GM15510 (cell line): ENCODE results near the gene TP53I11.

Source experiments
- POLR2A ChIP-seq: IDR thresholded peaks from 3 replicates; pipeline ENCODE4 v1.6.1; 2011; ENCODE audit warnings: borderline replicate concordance; ENCODE audit not compliant: insufficient read length; ENCODE audit errors: extremely low read depth

TP53I11 gene

GRCh38 chr11:44982496-44983062, 31.9 kb upstream of the TP53I11 start:
- TF ChIP-seq POLR2A, result no peak

GRCh38 chr11:44980533-44981427, 30.1 kb upstream of the TP53I11 start:
- TF ChIP-seq POLR2A, result no peak

DNA sequence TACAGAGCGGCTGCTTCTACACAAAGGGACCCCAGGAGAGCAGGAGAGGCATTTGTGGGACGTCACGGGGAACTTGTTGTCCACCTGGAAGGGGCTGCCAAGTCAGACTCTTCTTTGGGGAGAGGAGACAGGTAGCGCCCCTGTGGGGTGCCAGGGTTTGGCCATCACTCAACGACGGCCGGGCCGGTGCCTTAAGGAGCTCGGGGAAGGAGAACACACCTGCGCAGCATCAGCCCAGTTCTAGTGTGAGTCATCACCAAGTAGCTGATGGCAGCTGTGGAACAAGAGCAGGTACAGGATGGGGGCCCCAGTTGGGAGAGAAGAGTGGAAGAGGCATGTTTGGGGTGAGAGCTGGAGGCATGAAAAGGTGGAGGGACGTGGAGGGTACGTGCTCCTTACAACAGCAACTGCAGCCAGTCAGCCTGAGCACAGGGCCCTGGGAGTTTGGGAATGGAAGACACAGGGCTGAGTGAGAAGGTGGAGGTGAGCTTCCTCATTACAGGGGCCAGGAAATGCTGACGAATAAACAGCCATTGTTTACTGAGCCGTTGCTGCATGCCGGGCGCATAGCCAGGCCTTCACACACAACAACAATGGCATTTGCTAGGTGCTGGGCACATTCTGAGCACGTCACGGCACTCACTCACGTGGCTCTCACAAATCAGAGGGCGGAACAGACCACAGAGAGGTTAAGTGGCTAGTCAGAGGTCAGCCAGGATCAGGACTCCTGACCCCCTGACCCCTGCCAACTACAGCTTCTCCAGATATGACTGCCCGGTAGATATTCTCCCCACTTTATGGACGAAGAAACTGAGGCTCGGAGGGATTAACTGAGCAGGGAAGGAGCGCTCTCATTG, 29.1 kb upstream of the TP53I11 start:
- no peak for TF ChIP-seq POLR2A

- TF ChIP-seq POLR2A, result no peak
Observed at GRCh38 chr11:44978961-44979331, 28.3 kb upstream of the TP53I11 start.

DNA sequence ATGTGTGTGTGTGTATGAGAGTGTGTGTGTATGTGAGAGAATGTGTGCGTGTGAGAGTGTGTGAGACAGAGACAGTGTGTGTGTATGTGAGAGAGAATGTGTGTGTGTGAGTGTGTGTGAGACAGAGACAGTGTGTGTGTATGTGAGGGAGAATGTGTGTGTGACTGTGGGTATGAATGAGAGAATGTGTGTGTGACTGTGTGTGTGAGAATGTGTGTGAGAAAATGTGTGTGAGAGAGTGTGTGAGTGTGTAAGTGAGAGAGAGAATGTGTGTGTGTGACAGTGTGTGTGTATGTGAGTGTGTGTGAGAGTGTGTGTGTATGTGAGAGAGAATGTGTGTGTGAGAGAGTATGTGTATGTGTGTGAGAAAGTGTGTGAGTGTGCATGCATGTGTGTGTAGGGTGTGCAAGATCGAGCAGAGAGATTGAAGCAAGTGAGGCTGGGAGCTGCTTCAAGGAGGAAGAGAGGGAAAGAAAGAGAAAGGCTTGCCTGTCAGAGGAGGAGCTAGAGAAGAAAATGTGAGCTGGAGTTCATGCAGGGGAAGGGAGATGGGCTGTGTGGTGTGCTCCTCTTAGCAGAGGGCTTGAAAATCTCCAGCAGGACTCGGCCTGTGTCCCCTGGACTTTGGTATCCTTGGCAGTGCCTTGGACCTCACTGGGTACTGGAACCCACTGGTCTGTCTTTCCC, 27.7 kb upstream of the TP53I11 start:
- no peak for TF ChIP-seq POLR2A

- no peak for TF ChIP-seq POLR2A
Observed at GRCh38 chr11:44977493-44977984, 26.9 kb upstream of the TP53I11 start.

DNA sequence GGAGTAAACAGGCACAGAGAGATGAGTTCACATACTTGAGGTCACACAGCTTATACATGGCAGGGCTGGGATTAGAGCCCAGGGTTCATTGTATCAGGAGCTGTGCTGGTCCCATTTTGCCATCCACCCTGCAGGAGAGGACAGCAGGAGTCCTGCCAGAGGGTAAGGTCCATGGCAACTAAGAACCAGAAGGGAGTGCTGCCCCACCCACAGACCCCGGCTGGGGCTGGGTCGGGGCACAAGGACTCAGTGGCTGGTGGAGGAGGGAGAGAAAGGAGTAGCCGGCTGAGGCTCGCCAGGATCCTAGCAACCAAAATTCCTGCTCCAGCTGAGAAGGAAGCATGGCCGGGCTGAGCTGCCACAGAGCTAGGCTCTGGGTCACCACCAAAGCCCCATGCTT, 25.9 kb upstream of the TP53I11 start:
- no peak for TF ChIP-seq POLR2A

DNA sequence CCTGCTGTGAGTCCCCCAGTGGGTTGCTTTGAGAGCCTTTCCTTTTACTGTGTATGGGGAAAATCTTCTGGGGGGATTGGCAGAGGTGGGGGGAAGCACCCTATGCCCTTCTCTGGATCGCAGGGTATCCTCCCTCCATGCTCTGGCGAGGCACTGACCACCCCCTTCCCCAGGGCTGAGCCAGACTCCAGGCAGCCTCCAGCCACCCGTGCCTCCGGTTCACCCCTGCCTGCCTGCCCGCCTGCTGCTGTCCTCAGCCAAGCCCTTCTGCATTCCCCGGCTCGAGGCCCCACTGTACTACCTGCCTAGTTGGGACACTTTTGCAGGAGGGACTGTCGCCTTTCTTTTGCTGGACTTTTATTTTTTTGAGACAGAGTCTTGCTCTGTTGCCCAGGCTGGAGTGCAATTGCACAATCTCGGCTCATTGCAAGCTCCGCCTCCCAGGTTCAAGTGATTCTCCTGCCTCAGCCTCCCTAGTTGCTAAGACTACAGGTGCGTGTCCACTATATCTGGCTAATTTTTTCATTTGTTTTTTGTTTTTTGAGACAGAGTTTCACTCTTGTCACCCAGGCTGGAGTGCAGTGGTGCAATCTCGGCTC, 23.8 kb upstream of the TP53I11 start:
- TF ChIP-seq POLR2A, result no peak

GRCh38 chr11:44973632-44974401, 23.1 kb upstream of the TP53I11 start:
- no peak for TF ChIP-seq POLR2A

DNA sequence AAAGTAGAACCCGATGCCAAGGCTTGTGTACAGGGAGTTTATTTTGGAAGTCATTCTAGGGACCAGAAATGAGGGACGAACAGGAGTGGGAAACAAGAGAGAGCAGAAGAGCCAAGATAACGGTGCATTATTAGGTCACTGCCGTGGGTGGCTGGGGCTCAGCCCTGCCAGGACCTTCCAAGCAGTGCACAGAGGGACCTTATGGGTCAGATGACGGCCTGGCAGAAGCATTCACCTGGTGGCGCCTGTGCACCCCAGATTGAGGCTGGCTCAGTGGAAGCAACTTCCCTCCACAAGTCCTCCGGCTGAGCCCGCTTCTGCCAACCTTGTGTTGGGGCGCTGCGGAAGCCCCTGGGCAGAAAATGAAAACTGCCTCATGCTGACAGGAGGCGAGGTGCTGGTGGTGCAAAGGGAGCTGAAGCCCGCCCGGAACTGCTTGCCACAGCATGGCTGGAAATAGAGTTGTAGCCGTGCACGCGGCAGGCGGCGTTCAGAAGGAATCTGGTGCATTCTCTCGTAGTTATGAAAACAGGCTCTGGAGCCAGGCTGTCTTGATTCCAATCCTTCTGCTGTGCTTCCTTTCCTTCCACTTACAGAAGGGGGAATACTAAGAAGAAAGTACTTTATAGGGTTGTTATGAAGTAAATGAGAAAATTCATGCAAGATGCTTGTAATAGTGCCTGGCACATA, 22.2 kb upstream of the TP53I11 start:
- no peak for TF ChIP-seq POLR2A

- no peak for TF ChIP-seq POLR2A
Observed at GRCh38 chr11:44971185-44971584, 20.5 kb upstream of the TP53I11 start.

GRCh38 chr11:44970293-44970692, 19.6 kb upstream of the TP53I11 start:
- no peak for TF ChIP-seq POLR2A
